Neuronal stem cell (in vitro differentiated cells): ENCODE measurements around the gene CNTNAP1.
A peak's percentile ranks its signal among the peaks of the same experiment; 100 is the strongest.

ENCODE experiments used
- DNase-seq: peaks from one replicate; pipeline ENCODE4 v3.0.0-alpha.2; 2013; ENCODE audit warnings: low spot score
- H2AFZ ChIP-seq: one replicate; pipeline ENCODE4 v1.6.1; 2013; ENCODE audit warnings: mild to moderate bottlenecking, low read length, inconsistent platforms
- H2AK5ac ChIP-seq: 2 replicates; pipeline ENCODE4 v1.6.1; 2013; ENCODE audit warnings: low read depth, mild to moderate bottlenecking, inconsistent platforms, low read length, moderate library complexity, mixed read lengths
- H2BK120ac ChIP-seq: 2 replicates; pipeline ENCODE4 v1.6.1; 2013; ENCODE audit warnings: low read depth, mild to moderate bottlenecking, inconsistent platforms, low read length, moderate library complexity, mixed read lengths
- H2BK12ac ChIP-seq: one replicate; pipeline ENCODE4 v1.6.1; 2013; ENCODE audit warnings: low read length, inconsistent platforms
- H2BK15ac ChIP-seq: 2 replicates; pipeline ENCODE4 v1.6.1; 2013; ENCODE audit warnings: mild to moderate bottlenecking, low read length, inconsistent platforms, mixed read lengths
- H2BK5ac ChIP-seq: one replicate; pipeline ENCODE4 v1.6.1; 2013; ENCODE audit warnings: inconsistent platforms, mild to moderate bottlenecking, low read length, moderate library complexity
- H3K14ac ChIP-seq: one replicate; pipeline ENCODE4 v1.6.1; 2013; ENCODE audit warnings: low read length, inconsistent platforms
- H3K18ac ChIP-seq: 2 replicates; pipeline ENCODE4 v1.6.1; 2013; ENCODE audit warnings: low read length, inconsistent platforms
- H3K23ac ChIP-seq: 2 replicates; pipeline ENCODE4 v1.6.1; 2013; ENCODE audit warnings: low read depth, mild to moderate bottlenecking, mixed read lengths, low read length, inconsistent platforms; ENCODE audit not compliant: poor library complexity
- H3K27ac ChIP-seq: replicated peaks from 3 replicates; pipeline ENCODE4 v1.5.1; 2013; ENCODE audit warnings: low read length, inconsistent platforms
- H3K27me3 ChIP-seq, 3 experiments: 2 replicates each; pipeline ENCODE4 v1.6.1; 2013; ENCODE audit warnings: low read length in 3 of 3, mild to moderate bottlenecking in 2 of 3, inconsistent platforms in 1 of 3, low read depth in 1 of 3, mixed read lengths in 1 of 3, moderate library complexity in 1 of 3; ENCODE audit not compliant: control insufficient read depth in 3 of 3, insufficient read depth in 3 of 3
- H3K36me3 ChIP-seq, 2 donors: replicated peaks in 1 of 2; 2 replicates each; pipeline ENCODE4 v1.6.1; 2013; ENCODE audit warnings: low read length in 2 of 2; ENCODE audit not compliant: control insufficient read depth in 2 of 2, insufficient read depth in 2 of 2
- H3K4ac ChIP-seq: 2 replicates; pipeline ENCODE4 v1.6.1; 2013; ENCODE audit warnings: inconsistent platforms, mild to moderate bottlenecking, low read length, moderate library complexity
- H3K4me1 ChIP-seq, 2 donors: 1 replicate in 1 of 2; 2 replicates in 1 of 2; pipeline ENCODE4 v1.6.1; 2013; ENCODE audit warnings: low read length in 2 of 2, low read depth in 1 of 2; ENCODE audit not compliant: control insufficient read depth in 2 of 2, insufficient read depth in 1 of 2
- H3K4me2 ChIP-seq: one replicate; pipeline ENCODE4 v1.6.1; 2013; ENCODE audit warnings: mild to moderate bottlenecking, low read length, inconsistent platforms; ENCODE audit not compliant: insufficient read depth, poor library complexity, severe bottlenecking
- H3K4me3 ChIP-seq, 2 donors: 2 replicates each; pipeline ENCODE4 v1.5.1; 2013; ENCODE audit warnings: low read length in 2 of 2, mild to moderate bottlenecking in 2 of 2, inconsistent platforms in 1 of 2, moderate library complexity in 1 of 2
- H3K79me1 ChIP-seq: one replicate; pipeline ENCODE4 v1.6.1; 2013; ENCODE audit warnings: low read depth, mild to moderate bottlenecking, inconsistent platforms, low read length, moderate library complexity
- H3K9ac ChIP-seq: one replicate; pipeline ENCODE4 v1.6.1; 2013; ENCODE audit warnings: mild to moderate bottlenecking, low read depth, low read length, inconsistent platforms; ENCODE audit not compliant: poor library complexity
- H3K9me3 ChIP-seq, 2 donors: replicated peaks in 1 of 2; 2 replicates each; pipeline versions ENCODE3 to v1.6.1; 2013; ENCODE audit warnings: low read length in 2 of 2, mild to moderate bottlenecking in 2 of 2, inconsistent platforms in 1 of 2, low read depth in 1 of 2, mixed read lengths in 1 of 2, moderate library complexity in 1 of 2; ENCODE audit not compliant: control insufficient read depth in 2 of 2, insufficient read depth in 1 of 2
- H4K8ac ChIP-seq: one replicate; pipeline ENCODE4 v1.6.1; 2013; ENCODE audit warnings: low read depth, mild to moderate bottlenecking, inconsistent platforms, low read length, moderate library complexity
- H4K91ac ChIP-seq: one replicate; pipeline ENCODE4 v1.6.1; 2013; ENCODE audit warnings: low read length, low read depth, mild to moderate bottlenecking, inconsistent platforms; ENCODE audit not compliant: poor library complexity
- WGBS, 2 donors: extraction: QIAGEN DNeasy Blood & Tissue Kit; methylation state at CpG; one replicate each; pipeline ENCODE4 v1.1.7; 2013; ENCODE audit warnings: missing lambda C conversion rate in 2 of 2, mixed read lengths in 1 of 2; ENCODE audit not compliant: insufficient read length in 2 of 2, insufficient replicate concordance in 1 of 2; ENCODE audit errors: extremely low coverage in 2 of 2; 5-methylcytosine and 5-hydroxymethylcytosine counted together

Gene CNTNAP1

DNA sequence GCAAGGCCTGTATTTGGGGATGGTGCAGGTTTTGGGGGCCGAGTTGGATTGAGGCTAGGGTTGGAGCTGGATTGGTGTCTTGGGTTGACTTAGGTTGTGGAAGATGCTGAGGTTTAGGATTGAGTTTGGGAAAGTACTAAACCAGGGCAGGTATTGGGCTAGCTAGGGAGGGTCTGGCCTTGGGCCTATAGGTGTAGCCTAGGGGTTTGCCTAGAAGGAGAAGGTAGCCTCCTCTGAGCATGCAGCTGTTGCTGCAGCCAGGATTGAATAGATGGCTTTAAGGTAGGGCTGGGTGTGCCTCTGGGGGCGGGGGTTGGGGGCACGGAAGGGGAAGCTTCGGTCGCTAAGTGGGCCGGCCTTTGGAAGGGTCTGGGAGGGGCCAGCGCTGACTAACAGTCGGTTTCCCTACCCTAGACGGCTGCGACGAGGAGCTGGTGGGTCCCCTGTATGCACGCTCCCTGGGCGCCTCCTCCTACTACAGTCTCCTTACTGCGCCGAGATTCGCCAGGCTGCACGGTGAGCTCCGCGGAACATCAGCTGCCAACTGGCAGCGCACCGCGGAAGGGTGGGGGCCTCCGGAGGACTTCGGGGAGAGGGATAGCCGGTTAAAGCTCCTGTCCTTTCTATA is 1.2 kb downstream of the CNTNAP1 start:
- H3K4me1 ChIP-seq: peaks cover 15 to 22% of the 10 kb centered on the region in 2 donors
- no peak overlapping the region for H2BK15ac ChIP-seq
- no peak overlapping the region for H3K14ac ChIP-seq
- peak overlapping the region; percentile 80 to 85 for H3K4me3 ChIP-seq
- H2BK120ac ChIP-seq: no peak overlapping the region
- no peak for DNase-seq
- H2AFZ ChIP-seq: no peak overlapping the region
- H3K4ac ChIP-seq: no peak overlapping the region
- peak overlapping the region; percentile 8 for H3K18ac ChIP-seq
- H3K36me3 ChIP-seq: peaks cover 18 to 46% of the 10 kb centered on the region in 2 donors
- H3K27ac ChIP-seq: no peak overlapping the region
- H3K4me2 ChIP-seq: peak overlapping the region; percentile 92
- H4K8ac ChIP-seq: no peak overlapping the region
- no peak overlapping the region for H3K9ac ChIP-seq
- no peak overlapping the region for H3K23ac ChIP-seq
- H3K79me1 ChIP-seq: peaks cover 1% of the 10 kb centered on the region
- peak overlapping the region; percentile 7 for H2AK5ac ChIP-seq
- H2BK5ac ChIP-seq: no peak overlapping the region
- no CpG with 5 or more reads among the region's 25 CpGs for WGBS, 2 donors
- peaks cover 0 to 6% (median 0%) of the 10 kb centered on the region in 3 experiments for H3K27me3 ChIP-seq
- H3K9me3 ChIP-seq: no peaks in the 10 kb centered on the region
- no peak overlapping the region for H2BK12ac ChIP-seq
- no peak overlapping the region for H4K91ac ChIP-seq

DNA sequence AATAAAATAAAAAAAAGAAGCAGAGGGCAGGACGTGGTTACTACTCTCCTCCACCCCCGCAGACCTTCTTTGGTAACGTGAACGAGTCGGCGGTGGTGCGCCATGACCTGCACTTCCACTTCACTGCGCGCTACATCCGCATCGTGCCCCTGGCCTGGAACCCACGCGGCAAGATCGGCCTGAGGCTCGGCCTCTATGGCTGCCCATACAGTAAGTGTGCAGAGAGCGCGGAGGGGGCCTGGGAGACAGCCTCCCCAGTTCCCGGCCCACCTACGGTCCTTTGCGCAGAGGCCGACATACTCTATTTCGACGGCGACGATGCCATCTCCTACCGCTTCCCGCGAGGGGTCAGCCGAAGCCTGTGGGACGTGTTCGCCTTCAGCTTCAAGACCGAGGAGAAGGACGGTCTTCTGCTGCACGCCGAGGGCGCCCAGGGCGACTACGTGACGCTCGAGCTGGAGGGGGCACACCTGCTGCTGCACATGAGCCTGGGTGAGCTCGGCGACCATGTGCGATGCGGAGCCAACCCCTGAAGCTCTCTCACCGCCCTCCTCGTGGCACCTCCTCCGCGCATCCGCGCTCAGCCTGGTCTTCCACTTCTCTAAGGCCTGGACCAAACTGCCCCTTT is 2.7 kb downstream of the CNTNAP1 start:
- H3K27me3 ChIP-seq: peaks cover 0 to 6% (median 0%) of the 10 kb centered on the region in 3 experiments
- H2BK15ac ChIP-seq: no peak overlapping the region
- no peak overlapping the region for H3K27ac ChIP-seq
- no peak overlapping the region for H2BK12ac ChIP-seq
- no CpG with 5 or more reads among the region's 50 CpGs for WGBS, 2 donors
- H3K4me3 ChIP-seq: peak overlapping the region in 1 of 2 donors; percentile 49
- no peak overlapping the region for H2AK5ac ChIP-seq
- no peak overlapping the region for H2AFZ ChIP-seq
- peaks cover 20 to 60% of the 10 kb centered on the region in 2 donors for H3K36me3 ChIP-seq
- H3K4me1 ChIP-seq: peaks cover 12% of the 10 kb centered on the region in 2 donors
- peak overlapping the region; percentile 79 for H3K9ac ChIP-seq
- peaks cover 1% of the 10 kb centered on the region for H3K79me1 ChIP-seq
- H3K4ac ChIP-seq: no peak overlapping the region
- peak overlapping the region; percentile 48 for H4K8ac ChIP-seq
- H4K91ac ChIP-seq: peak overlapping the region; percentile 75
- H3K23ac ChIP-seq: peak overlapping the region; percentile 62
- H3K9me3 ChIP-seq: no peaks in the 10 kb centered on the region
- H3K14ac ChIP-seq: no peak overlapping the region
- H3K4me2 ChIP-seq: no peak overlapping the region
- no peak overlapping the region for H2BK5ac ChIP-seq
- DNase-seq: no peak
- no peak overlapping the region for H2BK120ac ChIP-seq
- H3K18ac ChIP-seq: peak overlapping the region; percentile 58

- no peak overlapping the region for H3K4me2 ChIP-seq
- no peak overlapping the region for H4K8ac ChIP-seq
- no peaks in the 10 kb centered on the region for H3K9me3 ChIP-seq
- no peak overlapping the region for H2AFZ ChIP-seq
- peaks cover 1% of the 10 kb centered on the region for H3K79me1 ChIP-seq
- H2AK5ac ChIP-seq: no peak overlapping the region
- peaks cover 24 to 68% of the 10 kb centered on the region in 2 donors for H3K36me3 ChIP-seq
- H2BK120ac ChIP-seq: no peak overlapping the region
- H3K4me3 ChIP-seq: no peak overlapping the region
- no peak overlapping the region for H3K4ac ChIP-seq
- H3K4me1 ChIP-seq: peaks cover 6 to 7% of the 10 kb centered on the region in 2 donors
- peak overlapping the region; percentile 77 for H3K23ac ChIP-seq
- H3K18ac ChIP-seq: no peak overlapping the region
- H2BK12ac ChIP-seq: no peak overlapping the region
- H3K27ac ChIP-seq: no peak overlapping the region
- no peak overlapping the region for H3K9ac ChIP-seq
- DNase-seq: no peak
- no peak overlapping the region for H3K14ac ChIP-seq
- no CpG with 5 or more reads among the region's 14 CpGs for WGBS, 2 donors
- no peak overlapping the region for H4K91ac ChIP-seq
- H2BK5ac ChIP-seq: no peak overlapping the region
- H2BK15ac ChIP-seq: no peak overlapping the region
- peaks cover 0 to 3% (median 0%) of the 10 kb centered on the region in 3 experiments for H3K27me3 ChIP-seq
Observed at GRCh38 chr17:42685831-42686230, 3.5 kb downstream of the CNTNAP1 start.

DNA sequence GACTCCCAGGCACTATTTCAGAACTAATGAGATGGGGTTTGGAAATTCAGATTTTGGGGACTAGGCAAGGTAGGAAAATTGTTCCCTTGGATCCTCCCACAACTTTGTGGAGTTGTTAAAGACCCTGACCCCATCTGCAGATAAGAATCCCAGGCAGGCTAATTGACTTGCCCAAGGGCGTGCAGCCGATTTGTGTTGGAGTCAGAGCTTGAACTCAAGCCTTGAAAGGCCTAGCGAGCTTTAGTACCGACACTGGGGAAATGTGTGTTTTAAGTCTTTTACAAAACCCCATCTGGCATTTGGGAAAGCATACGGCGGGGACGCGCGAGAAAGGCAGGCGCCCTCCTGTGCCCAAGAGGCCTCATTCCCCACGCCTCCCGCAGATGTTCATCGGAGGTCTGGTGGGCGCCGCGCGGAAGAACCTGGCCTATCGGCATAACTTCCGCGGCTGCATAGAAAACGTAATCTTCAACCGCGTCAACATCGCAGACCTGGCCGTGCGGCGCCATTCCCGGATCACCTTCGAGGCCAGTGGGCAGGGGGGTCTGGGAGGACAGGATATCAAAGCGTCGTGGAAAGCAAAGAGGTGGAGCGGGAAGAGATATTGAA is 4.3 kb downstream of the CNTNAP1 start:
- Histone ChIP-seq H3K4ac (no peak overlapping the region), H2BK15ac (no peak overlapping the region), H3K36me3 (peaks cover 29 to 76% of the 10 kb centered on the region in 2 donors), H2AK5ac (no peak overlapping the region), H2BK12ac (no peak overlapping the region), H4K8ac (no peak overlapping the region), H3K14ac (no peak overlapping the region), H4K91ac (no peak overlapping the region), H3K4me1 (peaks cover 4 to 7% of the 10 kb centered on the region in 2 donors), H3K79me1 (peaks cover 1% of the 10 kb centered on the region), H2AFZ (no peak overlapping the region), H3K27me3 (peaks cover 0 to 3% (median 0%) of the 10 kb centered on the region in 3 experiments), H3K4me3 (no peak overlapping the region), H3K18ac (no peak overlapping the region), H3K9me3 (no peaks in the 10 kb centered on the region), H2BK5ac (no peak overlapping the region), H2BK120ac (no peak overlapping the region), H3K4me2 (no peak overlapping the region), H3K27ac (no peak overlapping the region), H3K9ac (no peak overlapping the region), H3K23ac (peak overlapping the region; percentile 69)
- no CpG with 5 or more reads among the region's 32 CpGs for WGBS, 2 donors
- no peak for DNase-seq
